HUES6 (cell line): Measurements from ENCODE around the gene CCDC61.

Experiments
- H3K27ac ChIP-seq: 2 replicates; pipeline ENCODE4 v1.7.0; 2013; ENCODE audit warnings: low read depth, mild to moderate bottlenecking, low read length, inconsistent platforms
- H3K27me3 ChIP-seq: 2 replicates; pipeline ENCODE4 v1.6.1; 2013; ENCODE audit warnings: low read length; ENCODE audit not compliant: control insufficient read depth, insufficient read depth
- H3K36me3 ChIP-seq: 2 replicates; pipeline ENCODE4 v1.6.1; 2013; ENCODE audit warnings: low read length; ENCODE audit not compliant: control insufficient read depth, insufficient read depth
- H3K4me1 ChIP-seq: 2 replicates; pipeline ENCODE4 v1.6.1; 2013; ENCODE audit warnings: low read length; ENCODE audit not compliant: control insufficient read depth, insufficient read depth
- H3K4me3 ChIP-seq: 2 replicates; pipeline ENCODE4 v1.5.1; 2013; ENCODE audit warnings: low read depth, low read length
- H3K9ac ChIP-seq: one replicate; pipeline ENCODE4 v1.6.1; 2013; ENCODE audit warnings: mild to moderate bottlenecking, low read length
- H3K9me3 ChIP-seq: 2 replicates; pipeline ENCODE4 v1.6.1; 2013; ENCODE audit warnings: low read depth, low read length; ENCODE audit not compliant: control insufficient read depth, insufficient read depth

CCDC61 gene

GRCh38 chr19:45994998-45995714 lies at the start of gene CCDC61:
CCDC61 (plus strand) TSS chr19:45995467; CDS start chr19:46003019, 7,552 bp downstream.
- Histone ChIP-seq H3K9ac (peak within 1 kb of the TSS; percentile 77), H3K27me3 (no peaks in the 10 kb centered on the region; the same call in 1 of the 2 replicates), H3K9me3 (no peaks in the 10 kb centered on the region), H3K27ac (no peak within 1 kb of the TSS), H3K4me3 (peak within 1 kb of the TSS; percentile 97), H3K36me3 (peaks cover 4% of the 10 kb centered on the region), H3K4me1 (peaks cover 5% of the 10 kb centered on the region; the same call in 1 of the 2 replicates)

DNA sequence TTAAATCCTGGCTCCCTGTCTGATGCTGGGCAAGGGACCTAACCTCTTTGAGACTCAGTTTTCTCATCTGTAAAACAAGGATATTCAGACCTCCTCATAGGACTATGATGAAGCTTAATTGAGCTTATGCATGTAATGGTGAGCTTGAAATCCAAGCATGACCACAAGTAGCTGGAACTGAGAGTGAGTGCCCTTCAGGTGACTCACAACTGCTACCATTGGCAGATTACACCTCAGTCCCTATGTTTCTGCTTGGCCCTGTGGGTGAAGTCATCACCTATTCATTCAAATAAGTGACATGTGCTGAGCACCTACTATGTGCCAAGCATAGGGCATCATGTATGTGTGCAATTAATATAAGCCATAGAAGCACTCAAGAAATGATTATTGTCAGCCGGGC lies 47.3 kb upstream of the CCDC61 start:
- H3K9me3 ChIP-seq = no peaks in the 10 kb centered on the region
- H3K9ac ChIP-seq = no peak overlapping the region
- H3K27ac ChIP-seq = no peak overlapping the region
- no peaks in the 10 kb centered on the region for H3K4me1 ChIP-seq
- peaks cover 5% of the 10 kb centered on the region; the same call in 1 of the 2 replicates for H3K27me3 ChIP-seq
- H3K4me3 ChIP-seq = no peak overlapping the region
- H3K36me3 ChIP-seq = no peaks in the 10 kb centered on the region

DNA sequence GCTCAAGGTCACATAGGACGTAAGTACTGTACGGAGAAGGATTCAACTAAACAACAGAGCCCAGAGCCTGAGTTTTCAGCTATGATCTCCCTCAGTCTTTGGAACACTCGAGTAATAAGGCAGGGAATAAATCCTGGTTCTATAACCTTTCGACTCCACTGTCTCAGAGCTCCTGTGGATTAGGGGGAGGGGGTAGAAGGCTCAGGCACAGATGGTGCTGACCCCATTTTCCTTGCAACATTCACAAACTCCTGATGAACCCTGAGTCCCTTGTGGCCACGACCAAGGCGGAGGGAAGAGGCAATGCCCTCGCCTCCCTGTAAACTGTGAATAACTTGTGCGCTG lies 43.0 kb upstream of the CCDC61 start:
- Histone ChIP-seq H3K9me3 (no peaks in the 10 kb centered on the region), H3K36me3 (no peaks in the 10 kb centered on the region), H3K27ac (no peak overlapping the region), H3K27me3 (peaks cover 5% of the 10 kb centered on the region; the same call in 1 of the 2 replicates), H3K4me1 (peaks cover 6% of the 10 kb centered on the region), H3K9ac (no peak overlapping the region), H3K4me3 (peak overlapping the region; percentile 67)

DNA sequence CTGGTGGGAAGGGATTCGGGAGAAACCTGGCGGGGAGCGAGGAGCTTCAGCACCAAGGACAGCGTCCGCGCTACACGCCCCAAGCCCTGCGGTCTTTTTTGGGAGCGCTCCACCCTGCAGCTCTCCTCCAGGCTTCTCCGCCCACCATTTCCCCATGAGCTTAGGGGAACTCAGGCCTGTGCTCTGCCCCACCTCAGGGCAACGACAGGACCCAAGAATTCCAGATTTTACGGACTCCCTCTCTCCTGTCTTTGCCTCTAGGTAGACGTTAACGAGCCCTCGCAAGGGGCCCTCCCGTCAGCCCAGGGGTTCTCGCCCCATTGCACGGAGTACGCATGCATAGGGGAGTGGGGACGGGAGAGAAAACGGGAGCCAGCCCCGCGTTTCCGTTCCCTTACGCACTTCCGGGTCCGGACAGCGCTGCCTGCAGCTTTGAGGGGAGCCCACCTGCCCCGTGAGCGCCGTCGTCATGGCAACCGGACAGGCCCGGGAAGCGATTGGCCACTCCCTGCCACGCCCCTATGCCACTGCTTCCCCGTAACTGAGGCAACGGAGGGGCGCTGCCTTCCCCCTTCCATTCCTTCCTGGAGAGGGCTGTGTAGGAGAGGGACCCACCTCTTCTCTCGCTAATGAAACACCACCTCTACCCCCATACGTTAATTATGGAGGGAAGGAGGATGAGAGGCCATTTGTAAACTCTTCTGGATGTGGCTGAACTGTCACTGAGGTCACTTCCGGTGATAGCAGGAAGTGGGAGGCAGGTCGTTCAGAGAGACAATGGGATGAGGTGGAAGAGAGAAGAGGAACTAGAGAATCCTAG lies 42.4 kb upstream of the CCDC61 start:
- no peak overlapping the region for H3K27ac ChIP-seq
- H3K4me3 ChIP-seq = peak overlapping the region; percentile 67
- H3K4me1 ChIP-seq = peaks cover 6% of the 10 kb centered on the region
- H3K27me3 ChIP-seq = peaks cover 5% of the 10 kb centered on the region; the same call in 1 of the 2 replicates
- H3K9ac ChIP-seq = peak overlapping the region; percentile 9
- H3K9me3 ChIP-seq = no peaks in the 10 kb centered on the region
- no peaks in the 10 kb centered on the region for H3K36me3 ChIP-seq

GRCh38 chr19:45953676-45954075 lies 41.6 kb upstream of the CCDC61 start:
- Histone ChIP-seq H3K9me3 (no peaks in the 10 kb centered on the region), H3K4me3 (peak overlapping the region; percentile 67), H3K27me3 (peaks cover 11% of the 10 kb centered on the region; the same call in 1 of the 2 replicates), H3K4me1 (peaks cover 6% of the 10 kb centered on the region), H3K36me3 (peaks cover 3% of the 10 kb centered on the region; the same call in 1 of the 2 replicates), H3K27ac (no peak overlapping the region), H3K9ac (no peak overlapping the region)

- Histone ChIP-seq H3K4me3 (no peak overlapping the region), H3K27ac (no peak overlapping the region), H3K4me1 (peaks cover 6% of the 10 kb centered on the region), H3K27me3 (peaks cover 15% of the 10 kb centered on the region; the same call in 1 of the 2 replicates), H3K36me3 (peaks cover 3% of the 10 kb centered on the region; the same call in 1 of the 2 replicates), H3K9ac (no peak overlapping the region), H3K9me3 (no peaks in the 10 kb centered on the region)
These were observed 41.1 kb upstream of the CCDC61 start for GRCh38 chr19:45954156-45954555.

GRCh38 chr19:45955905-45956608 lies 39.2 kb upstream of the CCDC61 start:
- Histone ChIP-seq H3K9me3 (no peaks in the 10 kb centered on the region), H3K4me3 (no peak overlapping the region), H3K4me1 (peaks cover 9% of the 10 kb centered on the region), H3K36me3 (peaks cover 3% of the 10 kb centered on the region; the same call in 1 of the 2 replicates), H3K27ac (no peak overlapping the region), H3K9ac (no peak overlapping the region), H3K27me3 (peaks cover 24% of the 10 kb centered on the region; the same call in 1 of the 2 replicates)

GRCh38 chr19:45958320-45958719 lies 36.9 kb upstream of the CCDC61 start:
- Histone ChIP-seq H3K9ac (no peak overlapping the region), H3K9me3 (no peaks in the 10 kb centered on the region), H3K4me1 (peaks cover 9% of the 10 kb centered on the region), H3K27ac (no peak overlapping the region), H3K4me3 (no peak overlapping the region), H3K27me3 (peaks cover 27% of the 10 kb centered on the region; the same call in 1 of the 2 replicates), H3K36me3 (peaks cover 3% of the 10 kb centered on the region; the same call in 1 of the 2 replicates)

- H3K36me3 ChIP-seq = peaks cover 3% of the 10 kb centered on the region; the same call in 1 of the 2 replicates
- no peak overlapping the region for H3K9ac ChIP-seq
- H3K4me3 ChIP-seq = no peak overlapping the region
- no peaks in the 10 kb centered on the region for H3K9me3 ChIP-seq
- H3K27ac ChIP-seq = no peak overlapping the region
- H3K27me3 ChIP-seq = peaks cover 27% of the 10 kb centered on the region; the same call in 1 of the 2 replicates
- H3K4me1 ChIP-seq = peaks cover 9% of the 10 kb centered on the region
These were observed 36.3 kb upstream of the CCDC61 start for GRCh38 chr19:45958769-45959516.

GRCh38 chr19:45959517-45960025 lies 35.7 kb upstream of the CCDC61 start:
- Histone ChIP-seq H3K4me3 (no peak overlapping the region), H3K27ac (no peak overlapping the region), H3K9me3 (no peaks in the 10 kb centered on the region), H3K4me1 (peaks cover 9% of the 10 kb centered on the region), H3K36me3 (peaks cover 3% of the 10 kb centered on the region; the same call in 1 of the 2 replicates), H3K9ac (no peak overlapping the region), H3K27me3 (peaks cover 27% of the 10 kb centered on the region; the same call in 1 of the 2 replicates)
